SK-N-SH (cell line): Measurements from ENCODE around the gene APLP1. TPM values are rescaled to one million over a fixed set of nuclear protein-coding genes. Genes with fewer than 3 reads are reported as not detected.
A peak's percentile ranks its signal among the peaks of the same experiment; 100 is the strongest.

ENCODE experiments used
- CTCF ChIA-PET: fragments of 300-600, 350-600 bp; formaldehyde crosslinking; extraction: SDS; loops from one replicate; lab custom pipeline; 2021; lab: Yijun Ruan, JAX
- POLR2A ChIA-PET: fragments of 350-600 bp; sonication (Branson Sonifier 250); formaldehyde crosslinking; extraction: SDS; loops from one replicate; lab custom pipeline; 2020; ENCODE audit warnings: antibody characterized with exemption, inconsistent platforms; lab: Yijun Ruan, JAX
- DNase-seq: peaks from one replicate; pipeline ENCODE4 v3.0.0; 2012
- H2AFZ ChIP-seq: fragments of 200-600 bp; sonication (generic); 2 replicates; pipeline ENCODE4 v1.8.1; 2016; ENCODE audit warnings: antibody characterized with exemption, mild to moderate bottlenecking, low read depth
- H3F3A ChIP-seq: fragments of 200-600 bp; sonication (generic); replicated peaks from 2 replicates; pipeline ENCODE3; 2016; ENCODE audit warnings: antibody characterized with exemption, mild to moderate bottlenecking; ENCODE audit not compliant: insufficient read depth
- H3K27ac ChIP-seq, 2 experiments: fragments of 200-500 bp in 1 of 2; fragments of 200-600 bp in 1 of 2; sonication (Bioruptor generic) in 1 of 2; sonication (generic), shearing (Covaris generic) in 1 of 2; 2 replicates each; pipeline versions ENCODE4 v1.5.1 to v1.6.1; 2014 to 2016; ENCODE audit warnings: low read depth in 2 of 2, inconsistent platforms in 1 of 2, low read length in 1 of 2, mild to moderate bottlenecking in 1 of 2, mixed read lengths in 1 of 2
- H3K27me3 ChIP-seq: fragments of 200-600 bp; sonication (generic), shearing (Covaris generic); 2 replicates; pipeline ENCODE4 v1.6.1; 2016; ENCODE audit warnings: mixed run types; ENCODE audit not compliant: insufficient read depth
- H3K36me3 ChIP-seq, 2 experiments: fragments of 200-500 bp in 1 of 2; fragments of 200-600 bp in 1 of 2; sonication (Bioruptor generic) in 1 of 2; sonication (generic) in 1 of 2; replicated peaks in 1 of 2; 2 replicates each; pipeline versions ENCODE3 to v1.5.1; 2014 to 2016; ENCODE audit warnings: low read length in 1 of 2, mild to moderate bottlenecking in 1 of 2; ENCODE audit not compliant: insufficient read depth in 2 of 2, control insufficient read depth in 1 of 2
- H3K4me1 ChIP-seq, 2 experiments: fragments of 200-500 bp in 1 of 2; fragments of 200-600 bp in 1 of 2; sonication (Bioruptor generic) in 1 of 2; sonication (generic), shearing (Covaris generic) in 1 of 2; 2 replicates each; pipeline versions ENCODE4 v1.5.1 to v1.6.1; 2014 to 2016; ENCODE audit warnings: low read depth in 1 of 2, low read length in 1 of 2, mixed run types in 1 of 2; ENCODE audit not compliant: insufficient read depth in 2 of 2, control insufficient read depth in 1 of 2
- H3K4me2 ChIP-seq: fragments of 200-600 bp; sonication (generic), shearing (Covaris generic); 2 replicates; pipeline ENCODE4 v1.6.1; 2017; ENCODE audit warnings: mixed run types
- H3K4me3 ChIP-seq, 2 experiments: fragments of 200-500 bp in 1 of 2; fragments of 200-600 bp in 1 of 2; sonication (Bioruptor generic) in 1 of 2; sonication (generic), shearing (Covaris generic) in 1 of 2; 2 replicates each; pipeline versions ENCODE4 v1.5.1 to v1.8.1; 2014 to 2016; ENCODE audit warnings: low read depth in 2 of 2, inconsistent platforms in 1 of 2, low read length in 1 of 2, mild to moderate bottlenecking in 1 of 2, mixed read lengths in 1 of 2, moderate library complexity in 1 of 2
- H3K79me2 ChIP-seq: fragments of 200-600 bp; sonication (generic); 2 replicates; pipeline ENCODE4 v1.8.1; 2017; ENCODE audit warnings: mild to moderate bottlenecking; ENCODE audit not compliant: insufficient read depth
- H3K9ac ChIP-seq: fragments of 200-600 bp; sonication (generic); 2 replicates; pipeline ENCODE4 v1.6.1; 2017; ENCODE audit warnings: mixed run types
- H3K9me2 ChIP-seq: fragments of 200-600 bp; sonication (generic); 2 replicates; pipeline ENCODE4 v1.6.1; 2017; ENCODE audit warnings: mixed run types
- H3K9me3 ChIP-seq: fragments of 200-600 bp; sonication (generic); 2 replicates; pipeline ENCODE4 v1.6.1; 2017; ENCODE audit warnings: mixed run types, mild to moderate bottlenecking, moderate library complexity
- H4K20me1 ChIP-seq: fragments of 200-600 bp; sonication (generic); 2 replicates; pipeline ENCODE4 v1.6.1; 2017; ENCODE audit warnings: mild to moderate bottlenecking, mixed run types; ENCODE audit not compliant: insufficient read depth
- ELF1 ChIP-seq: IDR thresholded peaks from 2 replicates; pipeline ENCODE4 v1.4.0; 2012
- EP300 ChIP-seq, 2 experiments: IDR thresholded peaks; 2 replicates each; pipeline versions ENCODE4 v1.4.0 to v1.6.1; 2012; ENCODE audit warnings: borderline replicate concordance in 1 of 2, low read depth in 1 of 2, low read length in 1 of 2
- EZH2phosphoT487 ChIP-seq: fragments of 200-600 bp; sonication (generic); IDR thresholded peaks from 2 replicates; pipeline ENCODE4 v1.6.1; 2017; ENCODE audit warnings: low read depth, mixed run types, mild to moderate bottlenecking, antibody characterized with exemption, moderate library complexity, borderline replicate concordance
- FOSL2 ChIP-seq: IDR thresholded peaks from 2 replicates; pipeline ENCODE4 v1.4.0; 2012; ENCODE audit warnings: low read depth, mild to moderate bottlenecking, moderate library complexity, borderline replicate concordance
- FOXJ3 ChIP-seq: sonication (generic); formaldehyde crosslinking; IDR thresholded peaks from 2 replicates; pipeline ENCODE4 v1.5.1; 2020; ENCODE audit warnings: mild to moderate bottlenecking, missing genetic modification reagents
- GABPA ChIP-seq: IDR thresholded peaks from 2 replicates; pipeline ENCODE4 v1.4.0; 2012; ENCODE audit warnings: low read depth, mild to moderate bottlenecking
- MXI1 ChIP-seq: IDR thresholded peaks from 2 replicates; pipeline ENCODE4 v1.6.1; 2012; ENCODE audit warnings: mild to moderate bottlenecking, low read depth, low read length, improper control_type of control experiment
- NRF1 ChIP-seq: IDR thresholded peaks from 2 replicates; pipeline ENCODE4 v1.6.1; 2012; ENCODE audit warnings: low read depth, mild to moderate bottlenecking, low read length
- RCOR1 ChIP-seq: fragments of 150-350 bp; IDR thresholded peaks from 2 replicates; pipeline ENCODE4 v1.6.1; 2017; ENCODE audit warnings: antibody characterized with exemption, low read length
- SIN3A ChIP-seq: IDR thresholded peaks from 2 replicates; pipeline ENCODE4 v1.6.1; 2012; ENCODE audit warnings: low read depth, mild to moderate bottlenecking, low read length, moderate library complexity, borderline replicate concordance
- SMC3 ChIP-seq: IDR thresholded peaks from 2 replicates; pipeline ENCODE4 v1.6.1; 2012; ENCODE audit warnings: low read depth, low read length, improper control_type of control experiment
- TAF1 ChIP-seq: IDR thresholded peaks from 2 replicates; pipeline ENCODE4 v1.6.1; 2012; ENCODE audit warnings: low read depth, mild to moderate bottlenecking, low read length, moderate library complexity, borderline replicate concordance
- YY1 ChIP-seq: IDR thresholded peaks from 2 replicates; pipeline ENCODE4 v1.4.0; 2012; ENCODE audit warnings: low read depth, mild to moderate bottlenecking
- WGBS: methylation state at CpG from one replicate; pipeline ENCODE4 v1.1.6; 2017; ENCODE audit warnings: low lambda C conversion rate; 5-methylcytosine and 5-hydroxymethylcytosine counted together
- polyA plus RNA-seq, 3 experiments: library from polyadenylated mRNA; depleted of rRNA; stranded (reverse); fragments of >200 nt; gene quantifications; 2 replicates each; pipeline ENCODE4 v1.2.3, GENCODE V29; 2012
- TF ChIP-seq, protein P1 (sequence below): IDR thresholded peaks from 2 replicates; pipeline ENCODE4; 2012
- TF ChIP-seq, protein P2 (sequence below): IDR thresholded peaks from 2 replicates; pipeline ENCODE4 v1.4.0; 2012; ENCODE audit warnings: low read depth, borderline replicate concordance
- TF ChIP-seq, protein P3 (sequence below): fragments of 200-600 bp; sonication (generic); IDR thresholded peaks from 2 replicates; pipeline ENCODE4 v1.6.1; 2017; ENCODE audit warnings: antibody characterized with exemption, mild to moderate bottlenecking, moderate library complexity

Gene APLP1
- polyA plus RNA-seq, 1 of the 3 experiments (the other 2 are of a cell fraction) = 66.7 TPM

DNA sequence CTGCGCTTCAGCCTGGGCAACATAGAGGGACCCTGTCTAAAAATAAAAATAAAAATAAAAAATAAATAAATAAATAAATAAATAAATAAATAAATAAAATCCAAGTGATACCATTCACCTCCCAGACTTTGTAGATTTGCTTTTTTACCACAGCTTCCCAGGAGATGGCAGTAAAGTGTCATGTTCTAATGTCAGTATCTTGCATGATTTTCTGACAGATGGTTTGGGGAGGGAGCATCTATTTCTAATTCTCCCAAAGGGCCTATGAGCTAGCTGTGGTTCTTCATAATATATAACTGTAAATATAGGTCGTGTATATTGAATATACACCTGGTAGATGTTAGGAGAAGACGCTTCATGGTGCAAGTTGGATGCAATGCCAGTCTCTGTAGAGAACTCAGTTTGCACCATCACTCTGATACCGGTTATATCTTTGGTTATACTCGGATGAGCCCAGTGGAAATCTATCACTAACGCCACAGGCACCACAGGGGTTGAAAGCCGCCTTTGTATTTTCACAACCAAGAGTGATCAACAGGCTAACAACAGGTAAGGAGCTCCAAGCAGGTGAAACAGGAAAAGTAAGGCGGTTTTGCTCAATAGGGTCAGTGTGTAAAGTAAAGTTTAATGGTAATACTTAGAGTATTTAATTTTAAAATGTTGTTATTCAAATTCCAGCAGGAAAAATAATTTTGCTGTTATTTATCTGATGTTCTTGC, 13.9 kb downstream of the APLP1 start (continued):
- TF ChIP-seq, protein P1, sequence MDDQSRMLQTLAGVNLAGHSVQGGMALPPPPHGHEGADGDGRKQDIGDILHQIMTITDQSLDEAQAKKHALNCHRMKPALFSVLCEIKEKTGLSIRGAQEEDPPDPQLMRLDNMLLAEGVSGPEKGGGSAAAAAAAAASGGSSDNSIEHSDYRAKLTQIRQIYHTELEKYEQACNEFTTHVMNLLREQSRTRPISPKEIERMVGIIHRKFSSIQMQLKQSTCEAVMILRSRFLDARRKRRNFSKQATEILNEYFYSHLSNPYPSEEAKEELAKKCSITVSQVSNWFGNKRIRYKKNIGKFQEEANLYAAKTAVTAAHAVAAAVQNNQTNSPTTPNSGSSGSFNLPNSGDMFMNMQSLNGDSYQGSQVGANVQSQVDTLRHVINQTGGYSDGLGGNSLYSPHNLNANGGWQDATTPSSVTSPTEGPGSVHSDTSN = no peak
- no peak for TF ChIP-seq YY1
- TF ChIP-seq, protein P2, sequence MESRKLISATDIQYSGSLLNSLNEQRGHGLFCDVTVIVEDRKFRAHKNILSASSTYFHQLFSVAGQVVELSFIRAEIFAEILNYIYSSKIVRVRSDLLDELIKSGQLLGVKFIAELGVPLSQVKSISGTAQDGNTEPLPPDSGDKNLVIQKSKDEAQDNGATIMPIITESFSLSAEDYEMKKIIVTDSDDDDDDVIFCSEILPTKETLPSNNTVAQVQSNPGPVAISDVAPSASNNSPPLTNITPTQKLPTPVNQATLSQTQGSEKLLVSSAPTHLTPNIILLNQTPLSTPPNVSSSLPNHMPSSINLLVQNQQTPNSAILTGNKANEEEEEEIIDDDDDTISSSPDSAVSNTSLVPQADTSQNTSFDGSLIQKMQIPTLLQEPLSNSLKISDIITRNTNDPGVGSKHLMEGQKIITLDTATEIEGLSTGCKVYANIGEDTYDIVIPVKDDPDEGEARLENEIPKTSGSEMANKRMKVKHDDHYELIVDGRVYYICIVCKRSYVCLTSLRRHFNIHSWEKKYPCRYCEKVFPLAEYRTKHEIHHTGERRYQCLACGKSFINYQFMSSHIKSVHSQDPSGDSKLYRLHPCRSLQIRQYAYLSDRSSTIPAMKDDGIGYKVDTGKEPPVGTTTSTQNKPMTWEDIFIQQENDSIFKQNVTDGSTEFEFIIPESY = no peak
- no peak for TF ChIP-seq NRF1
- no peak for TF ChIP-seq EP300 (IDR thresholded peaks at IDR 0.05; ENCODE audit: borderline replicate concordance in 1 of 2, low read depth in 1 of 2, low read length in 1 of 2)
- no peak for TF ChIP-seq EZH2phosphoT487
- TF ChIP-seq SMC3 = peak; percentile 76
- TF ChIP-seq, protein P3, sequence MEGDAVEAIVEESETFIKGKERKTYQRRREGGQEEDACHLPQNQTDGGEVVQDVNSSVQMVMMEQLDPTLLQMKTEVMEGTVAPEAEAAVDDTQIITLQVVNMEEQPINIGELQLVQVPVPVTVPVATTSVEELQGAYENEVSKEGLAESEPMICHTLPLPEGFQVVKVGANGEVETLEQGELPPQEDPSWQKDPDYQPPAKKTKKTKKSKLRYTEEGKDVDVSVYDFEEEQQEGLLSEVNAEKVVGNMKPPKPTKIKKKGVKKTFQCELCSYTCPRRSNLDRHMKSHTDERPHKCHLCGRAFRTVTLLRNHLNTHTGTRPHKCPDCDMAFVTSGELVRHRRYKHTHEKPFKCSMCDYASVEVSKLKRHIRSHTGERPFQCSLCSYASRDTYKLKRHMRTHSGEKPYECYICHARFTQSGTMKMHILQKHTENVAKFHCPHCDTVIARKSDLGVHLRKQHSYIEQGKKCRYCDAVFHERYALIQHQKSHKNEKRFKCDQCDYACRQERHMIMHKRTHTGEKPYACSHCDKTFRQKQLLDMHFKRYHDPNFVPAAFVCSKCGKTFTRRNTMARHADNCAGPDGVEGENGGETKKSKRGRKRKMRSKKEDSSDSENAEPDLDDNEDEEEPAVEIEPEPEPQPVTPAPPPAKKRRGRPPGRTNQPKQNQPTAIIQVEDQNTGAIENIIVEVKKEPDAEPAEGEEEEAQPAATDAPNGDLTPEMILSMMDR = peak; percentile 61

DNA sequence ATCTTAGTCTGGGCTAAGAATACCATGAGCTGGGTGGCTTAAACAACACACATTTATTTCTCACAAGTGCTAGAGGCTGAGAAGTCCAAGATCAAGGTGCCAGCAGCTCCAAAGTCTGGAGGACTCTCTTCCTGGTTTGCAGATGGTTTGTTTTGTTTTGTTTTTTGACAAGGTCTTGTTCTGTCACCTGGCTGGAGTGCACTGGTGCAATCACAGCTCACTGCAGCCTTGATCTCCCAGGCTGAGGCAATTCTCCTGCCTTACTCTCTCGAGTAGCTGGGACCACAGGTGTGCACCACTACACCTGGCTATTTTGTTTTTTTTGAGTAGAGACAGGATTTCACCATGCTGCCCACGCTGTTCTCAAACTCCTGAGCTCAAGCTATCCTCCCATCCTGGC, 15.5 kb downstream of the APLP1 start:
- Histone ChIP-seq H3K9me2 (no peaks in the 10 kb centered on the region), H3K4me1 (no peaks in the 10 kb centered on the region; a peak in 1 of 4 replicates), H3F3A (no peaks in the 10 kb centered on the region), H3K4me3 (no peak overlapping the region), H3K27me3 (no peaks in the 10 kb centered on the region), H4K20me1 (0 out of 2 replicates have a peak, but pooled peaks cover 5% of the 10 kb centered on the region), H3K9ac (no peak overlapping the region), H3K9me3 (no peaks in the 10 kb centered on the region), H3K4me2 (no peak overlapping the region), H3K79me2 (no peaks in the 10 kb centered on the region), H2AFZ (no peak overlapping the region), H3K36me3 (peaks cover 0 to 8% of the 10 kb centered on the region in 2 experiments), H3K27ac (no peak overlapping the region)
- WGBS = 28% methylated on average over 2 of the region's 2 CpGs
- POLR2A ChIA-PET = interaction anchor here (0.7 to 1.5 kb wide), 2 partner anchors 14 to 55 kb away, joined by 3 to 5 read pairs; no protein-coding TSS in a partner anchor
- no peak for DNase-seq
- CTCF ChIA-PET = interaction anchor here (0.8 to 6.3 kb wide), 3 partner anchors 48 to 122 kb away, joined by 3 to 57 read pairs (median 3); no protein-coding TSS in a partner anchor
- TF ChIP-seq SIN3A = no peak
- no peak for TF ChIP-seq GABPA
- TF ChIP-seq NRF1 = no peak
- no peak for TF ChIP-seq FOSL2
- no peak for TF ChIP-seq MXI1
- TF ChIP-seq, protein P1 = no peak
- no peak for TF ChIP-seq RCOR1
- TF ChIP-seq ELF1 = no peak
- TF ChIP-seq, protein P2 = no peak
- TF ChIP-seq EZH2phosphoT487 = no peak
- no peak for TF ChIP-seq TAF1
- no peak for TF ChIP-seq FOXJ3 (CRISPR knock-in tag)
